ENCODE data around the gene OR2D2.
A peak's percentile ranks its signal among the peaks of the same experiment; 100 is the strongest.

Gene OR2D2

GRCh38 chr11:6844356-6844755 is 47.9 kb downstream of the OR2D2 start:
- 96% methylated on average over 5 of the region's 5 CpGs for WGBS

GRCh38 chr11:6843670-6844069 is 48.6 kb downstream of the OR2D2 start:
- 67% methylated on average over 2 of the region's 2 CpGs for WGBS
- peak overlapping the region; percentile 74; the same call in 1 of the 2 replicates for H3K27ac ChIP-seq (ENCODE audit: low read depth, low read length)
- no peak overlapping the region for H3K9ac ChIP-seq (ENCODE audit: low read depth, low read length)
- H3K36me3 ChIP-seq (ENCODE audit: insufficient read depth, low read length), result no peaks in the 10 kb centered on the region
- H3K9me3 ChIP-seq (ENCODE audit: insufficient read depth, low read depth, low read length), result peaks cover 9% of the 10 kb centered on the region; the same call in 1 of the 2 replicates
- H3K4me1 ChIP-seq (ENCODE audit: insufficient read depth, low read length), result peaks cover 17% of the 10 kb centered on the region
- H3K27me3 ChIP-seq (ENCODE audit: insufficient read depth, low read length), result no peaks in the 10 kb centered on the region
- no peak overlapping the region for H3K4me3 ChIP-seq (ENCODE audit: low read length)

More at GRCh38 chr11:6844356-6844755, 47.9 kb downstream of the OR2D2 start:
- H3K9me3 ChIP-seq (ENCODE audit: insufficient read depth, low read depth, low read length), result peaks cover 9% of the 10 kb centered on the region; the same call in 1 of the 2 replicates
- no peaks in the 10 kb centered on the region for H3K27me3 ChIP-seq (ENCODE audit: insufficient read depth, low read length)
- H3K4me3 ChIP-seq (ENCODE audit: low read length), result no peak overlapping the region
- H3K36me3 ChIP-seq (ENCODE audit: insufficient read depth, low read length), result no peaks in the 10 kb centered on the region
- H3K27ac ChIP-seq (ENCODE audit: low read depth, low read length), result peak overlapping the region; percentile 74; the same call in 1 of the 2 replicates
- no peak overlapping the region for H3K9ac ChIP-seq (ENCODE audit: low read depth, low read length)
- H3K4me1 ChIP-seq (ENCODE audit: insufficient read depth, low read length), result peaks cover 17% of the 10 kb centered on the region

- Histone ChIP-seq H3K4me1 (ENCODE audit: insufficient read depth, low read length) (peaks cover 10% of the 10 kb centered on the region), H3K9me3 (ENCODE audit: insufficient read depth, low read depth, low read length) (peaks cover 9% of the 10 kb centered on the region; the same call in 1 of the 2 replicates), H3K27ac (ENCODE audit: low read depth, low read length) (no peak overlapping the region), H3K27me3 (ENCODE audit: insufficient read depth, low read length) (no peaks in the 10 kb centered on the region), H3K36me3 (ENCODE audit: insufficient read depth, low read length) (no peaks in the 10 kb centered on the region), H3K9ac (ENCODE audit: low read depth, low read length) (no peak overlapping the region), H3K4me3 (ENCODE audit: low read length) (no peak overlapping the region)
These were observed 50.6 kb downstream of the OR2D2 start for GRCh38 chr11:6841694-6842093.

Data from HUES64 (cell line).